ENCODE results near the gene TMEM38A.
A peak's percentile ranks its signal among the peaks of the same experiment; 100 is the strongest.
"Not testable (repeated sequence)": the region's sequence is repeated elsewhere in the genome, so short reads cannot be mapped to it uniquely, and the experiment has no call there.

Gene TMEM38A

GRCh38 chr19:16631465-16631864 lies 29.5 kb upstream of the TMEM38A start:
- FAIRE-seq (no peak), DNase-seq (ENCODE audit: insufficient read length, low spot score) (no peak)

- DNase-seq (ENCODE audit: insufficient read length, low spot score) (no peak), FAIRE-seq (no peak)
Measured at GRCh38 chr19:16637535-16637934, 23.4 kb upstream of the TMEM38A start.

GRCh38 chr19:16638666-16639065 lies 22.3 kb upstream of the TMEM38A start:
- FAIRE-seq (no peak), DNase-seq (ENCODE audit: insufficient read length, low spot score) (no peak)

DNA sequence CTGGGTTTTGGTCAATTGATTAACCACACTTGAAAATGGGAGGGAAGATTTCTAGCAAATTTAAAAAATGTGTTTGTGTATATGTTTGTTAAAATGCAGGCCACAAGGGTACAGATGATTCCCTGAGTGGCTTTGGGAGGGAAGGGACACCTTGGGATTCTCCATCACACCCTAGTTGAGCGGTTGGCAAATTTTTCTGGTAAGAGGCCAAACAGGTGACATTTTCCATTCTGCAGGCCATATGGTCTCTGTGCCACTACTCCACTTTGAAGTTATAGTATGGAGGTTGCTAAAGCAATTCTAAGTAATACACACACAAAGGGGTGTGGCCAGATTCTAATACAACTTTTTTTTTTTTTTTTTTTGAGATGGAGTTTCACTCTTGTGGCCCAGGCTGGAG lies 20.0 kb upstream of the TMEM38A start:
- DNase-seq (ENCODE audit: insufficient read length, low spot score) (no peak), FAIRE-seq (no peak)

DNA sequence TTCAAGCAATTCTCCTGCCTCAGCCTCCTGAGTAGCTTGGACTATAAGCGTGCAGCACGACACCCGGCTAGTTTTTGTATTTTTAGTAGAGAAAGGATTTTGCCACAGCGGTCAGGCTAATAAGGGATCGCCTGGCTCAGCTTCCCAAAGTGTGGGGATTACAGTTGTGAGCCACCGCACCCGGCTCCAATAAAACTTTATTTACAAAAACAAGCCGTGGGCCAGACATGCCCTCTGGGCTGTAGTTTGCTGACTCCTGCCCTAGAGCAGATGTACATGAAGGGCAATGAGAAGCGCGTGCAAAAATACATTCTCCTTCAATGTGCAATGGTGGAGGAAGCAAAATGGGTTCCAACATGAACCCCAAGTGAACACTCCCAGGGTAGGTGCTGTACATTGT lies 19.2 kb upstream of the TMEM38A start:
- DNase-seq (ENCODE audit: insufficient read length, low spot score) = no peak
- no peak for FAIRE-seq

DNA sequence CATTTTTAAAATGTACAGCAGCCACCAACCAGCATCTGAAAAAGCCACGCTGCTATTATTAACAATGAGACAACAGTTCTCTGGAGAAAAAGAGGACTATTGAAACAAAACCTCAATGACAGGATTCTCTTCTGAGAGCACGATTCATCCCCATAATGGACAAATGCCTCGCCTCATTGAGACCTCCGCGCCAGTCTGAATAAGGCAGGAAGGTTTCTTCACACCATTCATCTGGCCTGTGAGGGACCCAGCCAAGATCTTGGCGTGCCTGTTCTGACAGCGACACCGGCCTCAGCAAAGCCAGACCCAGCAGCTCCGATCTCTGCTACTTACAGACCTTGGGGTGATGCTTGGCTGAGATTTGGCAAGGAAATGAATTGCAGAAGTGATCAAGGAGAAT lies 15.8 kb upstream of the TMEM38A start:
- FAIRE-seq = no peak
- no peak for DNase-seq (ENCODE audit: insufficient read length, low spot score)

- no peak for FAIRE-seq
Measured at GRCh38 chr19:16649734-16650133, 11.2 kb upstream of the TMEM38A start.

DNA sequence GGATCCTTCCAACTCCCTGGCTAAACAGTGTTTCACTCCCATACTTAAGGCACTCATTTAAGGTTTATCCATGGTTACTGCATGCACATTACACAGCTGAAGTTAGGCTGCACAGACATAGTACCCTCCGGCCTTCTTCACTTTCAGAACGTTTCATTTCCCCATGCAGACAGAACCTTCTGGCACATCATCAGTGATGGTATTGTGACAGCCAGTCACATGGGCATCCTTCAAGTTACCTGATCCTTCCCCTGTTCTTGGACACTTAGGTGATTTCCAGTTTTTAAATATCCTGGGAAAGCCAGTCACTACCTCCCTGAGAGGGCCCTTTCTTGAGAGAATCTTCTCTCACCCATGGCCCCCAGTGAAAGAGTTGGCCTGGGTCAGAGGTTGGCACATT lies 10.1 kb upstream of the TMEM38A start:
- FAIRE-seq = no peak
- DNase-seq (ENCODE audit: insufficient read length, low spot score) = no peak

More at GRCh38 chr19:16649734-16650133, 11.2 kb upstream of the TMEM38A start:
- DNase-seq (ENCODE audit: insufficient read length, low spot score) = no peak

DNA sequence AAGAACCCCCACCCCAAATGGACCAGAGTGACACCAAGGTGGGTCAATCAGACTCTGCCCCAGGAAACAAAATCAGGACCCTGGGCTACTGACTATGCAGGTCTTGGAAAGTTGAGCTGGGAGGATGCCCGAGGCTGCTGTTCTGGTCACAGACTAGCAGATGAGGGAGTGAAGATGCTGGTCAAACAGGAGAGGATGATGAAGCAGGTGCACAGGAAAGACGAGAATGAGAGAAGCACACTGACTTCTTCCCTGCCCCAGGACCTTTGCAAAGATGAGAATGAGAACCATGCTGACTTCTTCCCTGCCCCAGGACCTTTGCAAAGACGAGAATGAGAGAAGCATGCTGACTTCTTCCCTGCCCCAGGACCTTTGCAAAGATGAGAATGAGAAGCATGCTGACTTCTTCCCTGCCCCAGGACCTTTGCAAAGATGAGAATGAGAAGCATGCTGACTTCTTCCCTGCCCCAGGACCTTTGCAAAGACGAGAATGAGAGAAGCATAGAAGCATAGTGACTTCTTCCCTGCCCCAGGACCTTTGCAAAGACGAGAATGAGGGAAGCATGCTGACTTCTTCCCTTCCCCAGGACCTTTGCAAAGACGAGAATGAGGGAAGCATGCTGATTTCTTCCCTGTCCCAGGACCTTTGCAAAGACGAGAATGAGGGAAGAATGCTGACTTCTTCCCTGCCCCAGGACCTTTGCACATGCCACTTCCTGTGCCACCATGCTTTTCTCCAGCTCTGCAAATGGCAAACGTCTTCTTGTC lies 9.3 kb upstream of the TMEM38A start:
- not testable (repeated sequence) for DNase-seq (ENCODE audit: insufficient read length, low spot score); FAIRE-seq

DNA sequence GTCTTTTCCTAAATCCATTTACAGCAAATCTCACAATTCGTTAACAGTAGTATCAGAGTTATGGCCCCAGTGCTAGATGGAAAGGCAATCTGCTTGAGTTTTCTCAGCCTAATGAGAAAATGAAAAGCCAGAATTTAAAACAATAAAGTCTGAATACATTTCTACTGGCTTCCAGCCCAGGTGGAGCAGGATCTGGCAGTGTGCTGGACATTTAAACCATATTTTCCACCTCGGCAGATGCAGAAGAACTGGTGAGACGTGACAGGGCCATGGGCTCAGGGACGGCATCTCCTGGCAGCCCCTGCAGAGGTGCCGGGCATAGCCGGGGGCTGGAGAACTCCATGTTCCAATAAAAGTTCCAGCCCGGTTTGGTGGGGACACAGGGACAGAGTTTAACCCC lies 8.1 kb upstream of the TMEM38A start:
- FAIRE-seq = no peak
- no peak for DNase-seq (ENCODE audit: insufficient read length, low spot score)

GRCh38 chr19:16654140-16654539 lies 6.8 kb upstream of the TMEM38A start:
- FAIRE-seq = no peak
- no peak for DNase-seq (ENCODE audit: insufficient read length, low spot score)

GRCh38 chr19:16654627-16655026 lies 6.3 kb upstream of the TMEM38A start:
- DNase-seq (ENCODE audit: insufficient read length, low spot score) (no peak), FAIRE-seq (no peak)

GRCh38 chr19:16655727-16656126 lies 5.2 kb upstream of the TMEM38A start:
- FAIRE-seq (no peak), DNase-seq (ENCODE audit: insufficient read length, low spot score) (no peak)

- DNase-seq (ENCODE audit: insufficient read length, low spot score) = no peak
- FAIRE-seq = no peak
Measured at GRCh38 chr19:16657384-16657783, 3.6 kb upstream of the TMEM38A start.

DNA sequence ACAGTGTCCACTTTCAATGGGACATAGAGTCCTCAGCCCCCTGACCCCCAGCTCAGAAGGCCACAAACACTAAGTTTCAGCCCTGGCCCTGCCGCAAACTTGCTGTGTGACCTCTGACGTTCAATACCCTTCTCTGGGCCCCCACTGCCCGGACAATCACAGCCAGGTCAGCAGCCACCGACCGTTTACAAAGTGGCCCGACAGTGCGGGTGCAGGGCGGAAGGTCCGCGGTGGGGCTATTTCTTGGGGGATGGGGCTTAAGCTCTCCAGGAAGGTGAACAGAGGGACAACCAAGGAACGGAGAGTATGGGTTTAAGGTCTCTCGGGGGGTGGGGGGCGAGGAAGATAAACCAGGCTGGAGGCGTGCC lies 1.5 kb upstream of the TMEM38A start:
- FAIRE-seq (no peak), DNase-seq (ENCODE audit: insufficient read length, low spot score) (no peak)

GRCh38 chr19:16659832-16660708 lies 869 bp upstream of the TMEM38A start, which contains the start of gene SMIM7:
TSS of gene SMIM7 (minus strand) at chr19:16660144. CDS start at chr19:16660110, 34 bp downstream.
- peak; percentile 92 for DNase-seq (ENCODE audit: insufficient read length, low spot score)
- FAIRE-seq = peak; percentile 97

- FAIRE-seq = peak; percentile 57
- peak; percentile 22 for DNase-seq (ENCODE audit: insufficient read length, low spot score)
Measured at GRCh38 chr19:16661480-16662034, 618 bp downstream of the TMEM38A start.

GRCh38 chr19:16668176-16668575 lies 7.2 kb downstream of the TMEM38A start:
- DNase-seq (ENCODE audit: insufficient read length, low spot score) = no peak
- FAIRE-seq = no peak

DNA sequence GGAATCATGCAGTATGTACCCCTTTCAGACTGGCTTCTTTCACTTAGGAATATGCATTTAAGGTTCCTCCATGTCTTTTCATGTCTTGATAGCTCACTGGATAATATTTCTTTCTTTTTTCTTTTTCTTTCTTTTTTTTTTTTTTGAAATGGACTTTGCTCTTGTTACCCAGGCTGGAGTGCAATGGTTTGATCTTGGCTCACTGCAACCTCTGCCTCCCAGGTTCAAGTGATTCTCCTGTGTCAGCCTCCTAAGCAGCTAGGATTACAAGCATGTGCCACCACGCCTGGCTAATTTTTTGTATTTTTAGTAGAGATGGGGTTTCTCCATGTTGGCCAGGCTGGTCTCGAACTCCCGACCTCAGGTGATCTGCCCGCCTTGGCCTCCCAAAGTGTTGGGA lies 7.8 kb downstream of the TMEM38A start:
- DNase-seq (ENCODE audit: insufficient read length, low spot score); FAIRE-seq: not testable (repeated sequence)

GRCh38 chr19:16670291-16670690 lies 9.4 kb downstream of the TMEM38A start:
- no peak for FAIRE-seq
- no peak for DNase-seq (ENCODE audit: insufficient read length, low spot score)

DNA sequence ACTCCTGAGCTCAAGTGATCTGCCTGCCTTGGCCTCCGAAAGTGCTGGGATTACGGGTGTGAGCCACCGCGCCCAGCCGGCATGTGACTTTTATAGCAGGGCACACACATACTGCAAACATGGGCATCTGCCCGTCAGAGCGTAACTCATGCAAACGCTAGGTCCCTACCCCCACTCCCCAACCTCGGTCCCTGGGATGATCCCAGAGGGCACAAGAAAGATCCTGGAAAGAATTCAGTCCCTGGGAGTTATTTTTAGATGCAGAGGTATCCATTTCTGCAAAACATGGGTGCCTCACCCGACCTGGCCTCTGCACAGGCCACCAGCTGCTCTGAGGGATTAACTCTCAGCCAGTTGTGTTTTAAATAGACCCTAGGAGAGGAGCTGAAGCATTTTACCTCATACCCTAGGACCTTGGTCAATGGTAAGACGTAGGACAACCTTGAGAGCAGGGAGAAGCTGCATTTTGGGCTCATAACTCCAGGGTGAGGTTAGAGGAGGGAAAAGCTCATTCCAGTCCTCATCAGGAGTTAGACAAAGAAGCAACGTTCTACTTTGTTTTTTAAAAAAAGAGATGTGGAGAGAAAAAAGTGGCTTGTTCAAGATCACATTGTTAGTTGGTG lies 10.8 kb downstream of the TMEM38A start:
- FAIRE-seq (no peak), DNase-seq (ENCODE audit: insufficient read length, low spot score) (no peak)

All from GM19239 (cell line).